Measurements from ENCODE around the gene PNPLA7.

Gene PNPLA7

DNA sequence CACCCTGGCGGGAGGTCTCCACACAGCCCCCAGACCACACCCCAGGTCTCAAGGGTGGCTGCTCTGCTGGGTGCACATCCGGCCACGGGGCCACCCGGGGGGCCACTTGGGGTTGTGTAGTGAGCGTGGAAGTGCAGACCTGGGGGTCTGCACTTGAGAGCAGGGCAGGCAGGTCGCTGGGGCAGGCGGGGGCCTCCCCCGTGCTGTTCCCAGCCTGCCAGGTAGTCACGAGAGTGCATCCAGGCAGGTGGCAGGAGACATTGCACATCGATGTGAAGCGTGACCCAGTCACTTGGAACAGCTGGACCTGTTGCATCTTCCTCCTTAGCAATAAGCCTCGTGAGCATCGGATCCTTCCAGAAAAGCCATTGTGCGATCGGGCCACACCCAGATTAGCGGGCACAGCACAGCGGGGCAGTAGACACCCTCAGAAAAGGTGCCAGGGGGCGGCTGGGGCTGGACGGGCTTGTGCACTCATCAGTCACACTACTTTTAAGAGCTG lies 104.2 kb downstream of the PNPLA7 start:
- Histone ChIP-seq H3K27me3 (ENCODE audit: insufficient read depth, low read depth, severe bottlenecking) (no peaks in the 10 kb centered on the region), H3K9me3 (ENCODE audit: severe bottlenecking) (no peaks in the 10 kb centered on the region), H3K27ac (no peak overlapping the region), H3K36me3 (peaks cover 7% of the 10 kb centered on the region), H3K4me3 (ENCODE audit: low read depth, low read length) (no peak overlapping the region)
- TF ChIP-seq, protein P1, sequence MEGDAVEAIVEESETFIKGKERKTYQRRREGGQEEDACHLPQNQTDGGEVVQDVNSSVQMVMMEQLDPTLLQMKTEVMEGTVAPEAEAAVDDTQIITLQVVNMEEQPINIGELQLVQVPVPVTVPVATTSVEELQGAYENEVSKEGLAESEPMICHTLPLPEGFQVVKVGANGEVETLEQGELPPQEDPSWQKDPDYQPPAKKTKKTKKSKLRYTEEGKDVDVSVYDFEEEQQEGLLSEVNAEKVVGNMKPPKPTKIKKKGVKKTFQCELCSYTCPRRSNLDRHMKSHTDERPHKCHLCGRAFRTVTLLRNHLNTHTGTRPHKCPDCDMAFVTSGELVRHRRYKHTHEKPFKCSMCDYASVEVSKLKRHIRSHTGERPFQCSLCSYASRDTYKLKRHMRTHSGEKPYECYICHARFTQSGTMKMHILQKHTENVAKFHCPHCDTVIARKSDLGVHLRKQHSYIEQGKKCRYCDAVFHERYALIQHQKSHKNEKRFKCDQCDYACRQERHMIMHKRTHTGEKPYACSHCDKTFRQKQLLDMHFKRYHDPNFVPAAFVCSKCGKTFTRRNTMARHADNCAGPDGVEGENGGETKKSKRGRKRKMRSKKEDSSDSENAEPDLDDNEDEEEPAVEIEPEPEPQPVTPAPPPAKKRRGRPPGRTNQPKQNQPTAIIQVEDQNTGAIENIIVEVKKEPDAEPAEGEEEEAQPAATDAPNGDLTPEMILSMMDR (IDR thresholded peaks at IDR 0.05; ENCODE audit: low read depth, low read length): 0 out of 2 replicates have a peak, but pooled peaks have one; percentile 1
- no peak for DNase-seq

GRCh38 chr9:137445275-137445807 lies 104.9 kb downstream of the PNPLA7 start:
- Histone ChIP-seq H3K27ac (no peak overlapping the region), H3K9me3 (ENCODE audit: severe bottlenecking) (no peaks in the 10 kb centered on the region), H3K36me3 (peaks cover 7% of the 10 kb centered on the region), H3K4me3 (ENCODE audit: low read depth, low read length) (peak overlapping the region; percentile 26), H3K27me3 (ENCODE audit: insufficient read depth, low read depth, severe bottlenecking) (no peaks in the 10 kb centered on the region)
- TF ChIP-seq, protein P1 (IDR thresholded peaks at IDR 0.05; ENCODE audit: low read depth, low read length): peak; percentile 74
- peak; percentile 84 for DNase-seq

DNA sequence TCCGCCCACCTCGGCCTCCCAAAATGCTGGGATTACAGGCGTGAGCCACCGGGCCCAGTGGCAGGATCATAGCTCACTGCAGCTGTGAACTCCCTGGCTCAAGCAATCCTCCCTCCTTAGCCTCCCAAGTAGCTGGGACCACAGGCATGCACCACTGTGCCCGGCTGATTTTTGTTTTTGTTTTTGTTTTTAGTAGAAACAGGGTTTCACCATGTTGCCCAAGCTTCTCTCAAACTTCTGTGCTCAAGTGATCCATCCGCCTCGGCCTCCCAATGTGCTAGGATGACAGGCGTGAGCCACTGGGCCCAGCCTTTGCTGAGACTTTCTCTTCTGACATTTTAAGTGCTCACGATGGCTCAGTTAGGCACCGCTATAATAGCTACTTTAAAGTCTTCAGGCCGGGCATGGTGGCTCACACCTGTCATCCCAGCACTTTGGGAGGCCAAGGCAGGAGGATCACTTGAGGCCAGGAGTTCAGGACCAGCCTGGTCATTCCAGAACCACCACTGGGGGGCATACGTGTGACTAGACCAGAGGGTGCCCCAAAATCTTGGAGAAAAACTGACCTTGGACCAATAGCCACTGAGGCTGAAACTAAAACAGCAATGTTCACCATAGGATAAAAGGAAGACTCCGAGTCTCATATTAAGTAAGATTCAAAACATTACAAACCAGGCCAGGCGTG lies 106.0 kb downstream of the PNPLA7 start:
- H3K36me3 ChIP-seq: peaks cover 4% of the 10 kb centered on the region
- no peaks in the 10 kb centered on the region for H3K9me3 ChIP-seq (ENCODE audit: severe bottlenecking)
- H3K4me3 ChIP-seq (ENCODE audit: low read depth, low read length): no peak overlapping the region
- TF ChIP-seq, protein P1 (IDR thresholded peaks at IDR 0.05; ENCODE audit: low read depth, low read length): no peak
- no peak overlapping the region for H3K27ac ChIP-seq
- H3K27me3 ChIP-seq (ENCODE audit: insufficient read depth, low read depth, severe bottlenecking): no peaks in the 10 kb centered on the region
- no peak for DNase-seq

GRCh38 chr9:137441935-137442321 lies 108.3 kb downstream of the PNPLA7 start:
- no peaks in the 10 kb centered on the region for H3K27me3 ChIP-seq (ENCODE audit: insufficient read depth, low read depth, severe bottlenecking)
- no peak overlapping the region for H3K27ac ChIP-seq
- H3K4me3 ChIP-seq (ENCODE audit: low read depth, low read length): peak overlapping the region; percentile 5; the same call in 1 of the 2 replicates
- H3K9me3 ChIP-seq (ENCODE audit: severe bottlenecking): no peaks in the 10 kb centered on the region
- TF ChIP-seq, protein P1 (IDR thresholded peaks at IDR 0.05; ENCODE audit: low read depth, low read length): no peak
- DNase-seq: no peak
- no peaks in the 10 kb centered on the region for H3K36me3 ChIP-seq

- peak within 1 kb of the TSS; percentile 43 for H3K4me3 ChIP-seq (ENCODE audit: low read depth, low read length)
Observed at GRCh38 chr9:137441289-137441934, 108.8 kb downstream of the PNPLA7 start, which contains the start of gene ENTPD8. TSS of gene ENTPD8 (minus strand) at chr9:137441357. CDS start at chr9:137438285, 3,072 bp downstream.

More at GRCh38 chr9:137441289-137441934, 108.8 kb downstream of the PNPLA7 start, which contains the start of gene ENTPD8:
- Histone ChIP-seq H3K27ac (peak within 1 kb of the TSS; percentile 54), H3K9me3 (ENCODE audit: severe bottlenecking) (no peaks in the 10 kb centered on the region), H3K27me3 (ENCODE audit: insufficient read depth, low read depth, severe bottlenecking) (no peaks in the 10 kb centered on the region), H3K36me3 (no peaks in the 10 kb centered on the region)
- peak; percentile 95 for DNase-seq
- TF ChIP-seq, protein P1 (IDR thresholded peaks at IDR 0.05; ENCODE audit: low read depth, low read length): no peak
